ENCODE measurements around the gene CACNA1C. TPM values are rescaled to one million over a fixed set of nuclear protein-coding genes. Genes with fewer than 3 reads are reported as not detected.
A peak's percentile ranks its signal among the peaks of the same experiment; 100 is the strongest.

The CACNA1C gene
- total RNA-seq, 6 donors from 2014 or later: 5.2 to 45.1 (median 8.8) TPM

DNA sequence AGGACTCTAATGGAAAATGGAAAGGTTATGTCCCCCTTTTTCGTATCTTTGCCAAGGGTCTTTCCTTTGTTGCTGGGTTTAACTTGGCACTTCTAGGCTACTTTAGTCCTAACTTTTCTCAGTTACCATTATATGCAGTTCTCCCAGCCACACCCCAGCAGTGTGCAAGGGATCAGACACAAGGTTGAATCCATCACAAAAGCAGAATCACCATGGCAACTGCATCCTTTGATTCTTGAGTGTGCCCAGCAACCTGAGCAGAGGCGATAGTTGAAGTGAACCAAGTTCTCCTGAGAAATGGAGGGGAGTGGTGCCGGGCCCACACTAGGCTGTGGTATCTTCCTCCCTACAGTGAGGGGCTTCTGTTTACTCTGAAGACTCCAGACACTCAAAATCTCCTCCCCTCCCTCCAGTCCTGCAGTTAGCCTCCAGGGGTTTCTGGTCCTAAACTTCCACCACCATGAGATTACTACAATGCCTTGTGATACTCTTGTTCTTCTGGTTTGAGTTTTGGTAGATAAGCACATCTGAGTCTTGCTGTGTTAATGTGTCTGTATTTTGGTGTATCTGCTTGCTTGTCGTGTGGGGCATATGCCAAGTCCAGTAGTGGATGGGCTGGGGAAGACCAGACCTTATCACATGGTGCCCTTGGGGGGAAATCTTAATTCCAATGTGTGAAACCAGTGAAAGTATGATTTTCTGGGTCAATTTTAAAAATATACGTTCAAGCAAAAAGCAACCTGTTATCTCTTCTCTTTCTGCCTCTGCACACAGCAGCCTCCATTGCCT lies 183.9 kb downstream of the CACNA1C start:
- TF ChIP-seq EP300 (IDR thresholded peaks at IDR 0.05) (no peak), POLR2AphosphoS5 (IDR thresholded peaks at IDR 0.05) (no peak), POLR2A (IDR thresholded peaks at IDR 0.05) (no peak)
- TF ChIP-seq, protein P1, sequence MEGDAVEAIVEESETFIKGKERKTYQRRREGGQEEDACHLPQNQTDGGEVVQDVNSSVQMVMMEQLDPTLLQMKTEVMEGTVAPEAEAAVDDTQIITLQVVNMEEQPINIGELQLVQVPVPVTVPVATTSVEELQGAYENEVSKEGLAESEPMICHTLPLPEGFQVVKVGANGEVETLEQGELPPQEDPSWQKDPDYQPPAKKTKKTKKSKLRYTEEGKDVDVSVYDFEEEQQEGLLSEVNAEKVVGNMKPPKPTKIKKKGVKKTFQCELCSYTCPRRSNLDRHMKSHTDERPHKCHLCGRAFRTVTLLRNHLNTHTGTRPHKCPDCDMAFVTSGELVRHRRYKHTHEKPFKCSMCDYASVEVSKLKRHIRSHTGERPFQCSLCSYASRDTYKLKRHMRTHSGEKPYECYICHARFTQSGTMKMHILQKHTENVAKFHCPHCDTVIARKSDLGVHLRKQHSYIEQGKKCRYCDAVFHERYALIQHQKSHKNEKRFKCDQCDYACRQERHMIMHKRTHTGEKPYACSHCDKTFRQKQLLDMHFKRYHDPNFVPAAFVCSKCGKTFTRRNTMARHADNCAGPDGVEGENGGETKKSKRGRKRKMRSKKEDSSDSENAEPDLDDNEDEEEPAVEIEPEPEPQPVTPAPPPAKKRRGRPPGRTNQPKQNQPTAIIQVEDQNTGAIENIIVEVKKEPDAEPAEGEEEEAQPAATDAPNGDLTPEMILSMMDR (IDR thresholded peaks at IDR 0.05): no peak
- WGBS, 2 donors: 80 to 89% methylated on average over 5 of the region's 5 CpGs
- no peaks in the 10 kb centered on the region for H3K9me3 ChIP-seq
- no peaks in the 10 kb centered on the region for H3K27me3 ChIP-seq
- H3K36me3 ChIP-seq: no peaks in the 10 kb centered on the region
- DNase-seq (no peak), ATAC-seq (ENCODE audit: low FRiP score in 2 of 2) (no peak)
- no peaks in the 10 kb centered on the region for H3K4me1 ChIP-seq
- no peak overlapping the region for H3K27ac ChIP-seq
- no peak overlapping the region for H3K4me3 ChIP-seq

DNA sequence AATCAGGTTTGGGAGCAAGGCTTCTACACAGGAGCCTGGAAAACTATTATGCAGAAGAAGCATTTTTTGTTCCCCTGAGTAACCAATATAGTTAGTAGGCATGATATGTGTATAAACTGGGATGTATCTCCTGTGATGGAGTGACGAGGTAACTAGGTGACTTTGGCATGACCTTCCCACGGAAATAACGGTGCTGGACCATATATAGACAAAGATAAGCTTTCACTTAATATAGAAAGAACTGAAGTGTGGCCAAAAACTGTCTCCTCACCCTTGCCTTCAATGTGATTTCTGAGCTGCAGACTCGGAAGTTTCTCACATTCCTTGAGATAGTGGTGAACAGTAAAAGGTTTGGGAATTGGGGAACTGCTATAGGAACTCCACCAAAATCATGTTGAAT lies 185.3 kb downstream of the CACNA1C start:
- Histone ChIP-seq H3K27me3 (no peaks in the 10 kb centered on the region), H3K9me3 (no peaks in the 10 kb centered on the region), H3K4me3 (no peak overlapping the region), H3K4me1 (no peaks in the 10 kb centered on the region), H3K27ac (no peak overlapping the region), H3K36me3 (no peaks in the 10 kb centered on the region)
- ATAC-seq (ENCODE audit: low FRiP score in 2 of 2): no peak
- DNase-seq: no peak
- WGBS, 2 donors: 59 to 72% methylated on average over 4 of the region's 4 CpGs
- no peak for TF ChIP-seq EP300 (IDR thresholded peaks at IDR 0.05)
- no peak for TF ChIP-seq POLR2AphosphoS5 (IDR thresholded peaks at IDR 0.05)
- TF ChIP-seq, protein P1 (IDR thresholded peaks at IDR 0.05): no peak
- TF ChIP-seq POLR2A (IDR thresholded peaks at IDR 0.05): no peak

DNA sequence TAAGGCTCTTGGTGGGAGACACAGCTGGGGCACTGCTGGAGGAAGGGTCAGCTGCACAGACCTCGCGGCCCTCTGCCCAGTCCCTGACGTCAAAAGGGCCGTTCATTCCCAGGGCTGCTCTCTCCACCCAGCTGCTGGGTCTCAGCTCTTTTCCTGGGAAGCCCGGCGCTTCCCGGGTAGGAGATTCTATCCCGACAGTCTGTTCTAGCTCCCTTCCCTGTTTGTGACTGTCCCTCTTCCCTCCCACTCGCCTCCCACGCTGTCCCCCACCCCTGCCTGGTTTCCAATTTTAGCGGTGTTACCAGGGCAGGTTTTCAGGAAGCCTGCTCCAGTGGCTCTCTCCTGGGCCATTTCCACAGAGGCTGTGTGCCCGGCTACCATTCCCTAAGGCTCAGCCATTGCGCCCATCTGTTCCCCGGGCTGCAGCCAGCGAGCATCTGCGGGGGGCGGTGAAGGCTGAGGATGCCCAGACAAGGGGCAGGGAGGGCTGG lies 186.6 kb downstream of the CACNA1C start:
- no peaks in the 10 kb centered on the region for H3K36me3 ChIP-seq
- ATAC-seq (ENCODE audit: low FRiP score in 2 of 2) (no peak), DNase-seq (peak in 1 of 2 donors; percentile 40)
- H3K9me3 ChIP-seq: no peaks in the 10 kb centered on the region
- H3K4me1 ChIP-seq: no peaks in the 10 kb centered on the region
- no peak overlapping the region for H3K4me3 ChIP-seq
- no peaks in the 10 kb centered on the region for H3K27me3 ChIP-seq
- TF ChIP-seq POLR2A (IDR thresholded peaks at IDR 0.05): no peak
- peak in 1 of 4 donors; percentile 44 for TF ChIP-seq EP300 (IDR thresholded peaks at IDR 0.05)
- TF ChIP-seq, protein P1 (IDR thresholded peaks at IDR 0.05): no peak
- TF ChIP-seq POLR2AphosphoS5 (IDR thresholded peaks at IDR 0.05): peak in 1 of 2 donors; percentile 4
- 79% methylated on average over 14 to 17 of the region's 17 CpGs for WGBS, 2 donors
- peak overlapping the region in 2 of 4 donors; percentile 30 to 54 for H3K27ac ChIP-seq

DNA sequence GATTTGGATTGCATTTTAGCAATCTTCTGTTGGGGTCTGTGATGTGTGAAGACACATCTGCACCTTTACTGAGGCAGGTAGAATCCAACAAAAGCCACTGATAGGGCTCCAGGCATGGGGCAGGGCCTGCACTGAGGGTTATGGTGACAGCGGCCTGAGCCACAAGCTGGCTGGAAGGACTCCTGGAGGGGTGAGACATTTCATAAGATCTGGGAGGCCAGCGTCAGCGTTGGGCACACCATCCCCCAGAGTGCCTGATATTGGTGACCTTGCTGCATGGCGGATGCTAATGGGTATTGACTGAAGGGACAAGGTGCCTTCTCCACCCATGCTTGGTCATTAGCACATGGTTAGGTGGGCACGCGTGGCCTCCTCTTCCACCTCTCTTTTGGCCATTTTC lies 187.6 kb downstream of the CACNA1C start:
- DNase-seq: no peak
- WGBS, 2 donors: 90 to 93% methylated on average over 6 of the region's 6 CpGs
- Histone ChIP-seq H3K9me3 (no peaks in the 10 kb centered on the region), H3K4me3 (no peak overlapping the region), H3K27ac (no peak overlapping the region), H3K36me3 (no peaks in the 10 kb centered on the region), H3K4me1 (no peaks in the 10 kb centered on the region), H3K27me3 (no peaks in the 10 kb centered on the region)
- no peak for ATAC-seq (ENCODE audit: low FRiP score in 2 of 2)
- TF ChIP-seq POLR2AphosphoS5 (IDR thresholded peaks at IDR 0.05): no peak
- no peak for TF ChIP-seq EP300 (IDR thresholded peaks at IDR 0.05)
- TF ChIP-seq POLR2A (IDR thresholded peaks at IDR 0.05): no peak
- TF ChIP-seq, protein P1 (IDR thresholded peaks at IDR 0.05): no peak

All from upper lobe of left lung (tissue), 6 donors.